DMS 273 (cell line): Measurements from ENCODE around the gene CLIP1.
"Not testable (repeated sequence)": the region's sequence is repeated elsewhere in the genome, so short reads cannot be mapped to it uniquely, and the experiment has no call there.

Source experiments
- DNase-seq: peaks from one replicate; lab custom pipeline; 2025; ENCODE audit not compliant: unreplicated experiment; lab: John Stamatoyannopoulos, UW

Gene CLIP1

GRCh38 chr12:122399254-122399591, 23.2 kb downstream of the CLIP1 start:
- no peak for DNase-seq

GRCh38 chr12:122397981-122398380, 24.5 kb downstream of the CLIP1 start:
- DNase-seq: not testable (repeated sequence)

- DNase-seq: no peak
These were observed 27.1 kb downstream of the CLIP1 start for GRCh38 chr12:122395319-122395718.

GRCh38 chr12:122394626-122395194, 27.8 kb downstream of the CLIP1 start:
- no peak for DNase-seq

GRCh38 chr12:122393817-122394216, 28.7 kb downstream of the CLIP1 start:
- no peak for DNase-seq

GRCh38 chr12:122392411-122392810, 30.1 kb downstream of the CLIP1 start:
- DNase-seq: no peak

- no peak for DNase-seq
These were observed 32.8 kb downstream of the CLIP1 start for GRCh38 chr12:122389677-122390076.

- DNase-seq: no peak
These were observed 34.6 kb downstream of the CLIP1 start for GRCh38 chr12:122387887-122388286.

GRCh38 chr12:122385171-122386016, 37.1 kb downstream of the CLIP1 start:
- no peak for DNase-seq

GRCh38 chr12:122382919-122383350, 39.5 kb downstream of the CLIP1 start:
- no peak for DNase-seq

GRCh38 chr12:122381021-122381420, 41.4 kb downstream of the CLIP1 start:
- DNase-seq: no peak

GRCh38 chr12:122376751-122377150, 45.7 kb downstream of the CLIP1 start:
- not testable (repeated sequence) for DNase-seq

- no peak for DNase-seq
These were observed 47.8 kb downstream of the CLIP1 start for GRCh38 chr12:122374707-122375106.

- DNase-seq: no peak
These were observed 50.9 kb downstream of the CLIP1 start for GRCh38 chr12:122371475-122372045.

GRCh38 chr12:122368361-122369073, 54.0 kb downstream of the CLIP1 start:
- DNase-seq: no peak

GRCh38 chr12:122367632-122368031, 54.8 kb downstream of the CLIP1 start:
- DNase-seq: not testable (repeated sequence)

GRCh38 chr12:122366685-122367475, 55.6 kb downstream of the CLIP1 start:
- DNase-seq: no peak

- DNase-seq: not testable (repeated sequence)
These were observed 57.2 kb downstream of the CLIP1 start for GRCh38 chr12:122365226-122365625.

GRCh38 chr12:122363782-122364181, 58.7 kb downstream of the CLIP1 start:
- no peak for DNase-seq

GRCh38 chr12:122362755-122363154, 59.7 kb downstream of the CLIP1 start:
- no peak for DNase-seq

GRCh38 chr12:122358403-122358802, 64.1 kb downstream of the CLIP1 start:
- DNase-seq: not testable (repeated sequence)
